Testis (tissue), 3 donors: ENCODE measurements around the gene CHD8. TPM values are rescaled to one million over a fixed set of nuclear protein-coding genes. Genes with fewer than 3 reads are reported as not detected.
"Not testable (repeated sequence)": the region's sequence is repeated elsewhere in the genome, so short reads cannot be mapped to it uniquely, and the experiment has no call there.

Experiments used
- DNase-seq: peaks from one replicate; pipeline ENCODE4 v3.0.0-alpha.2; 2019
- H3K27ac ChIP-seq, 2 donors: fragments of 200-600 bp; sonication (generic); one replicate each; pipeline ENCODE4 v1.5.1; 2019
- H3K27me3 ChIP-seq: fragments of 200-600 bp; sonication (generic); one replicate; pipeline ENCODE4 v1.5.1; 2019
- H3K36me3 ChIP-seq: fragments of 200-600 bp; sonication (generic); one replicate; pipeline ENCODE4 v1.5.1; 2017; ENCODE audit warnings: low read depth; ENCODE audit errors: missing control alignments
- H3K4me1 ChIP-seq: fragments of 200-600 bp; sonication (generic); one replicate; pipeline ENCODE4 v1.5.1; 2019
- H3K4me3 ChIP-seq, 2 donors: fragments of 200-600 bp; sonication (generic); one replicate each; pipeline ENCODE4 v1.5.1; 2017 to 2019
- H3K9me3 ChIP-seq: fragments of 200-600 bp; sonication (generic); one replicate; pipeline ENCODE4 v1.5.1; 2017
- POLR2A ChIP-seq: fragments of 450-650 bp; IDR thresholded peaks from one replicate; pipeline ENCODE4 v1.6.1; 2017; ENCODE audit warnings: antibody characterized with exemption, mild to moderate bottlenecking, moderate library complexity
- WGBS, 2 donors: methylation state at CpG; one replicate each; pipeline ENCODE4 v1.1.5; 2018; 5-methylcytosine and 5-hydroxymethylcytosine counted together
- intact Hi-C: fragments of 100-400 bp; cut with DNase I; formaldehyde crosslinking; loops from one replicate; pipeline ENCODE4 v1.15.1; 2023; ENCODE audit warnings: low total_unique reads
- polyA plus RNA-seq: library from polyadenylated mRNA; stranded (reverse); fragments of 350-450 nt; fragmentation: Illumina TruSeq; extraction: RNeasy Lipid Tissue Mini Kit (QIAGEN cat#74804); gene quantifications from one replicate; pipeline ENCODE4 v1.2.3, GENCODE V29; 2014; ENCODE audit warnings: low read depth, low replicate concordance; ENCODE audit not compliant: insufficient read depth
- total RNA-seq, 2 donors: library from RNA; depleted of rRNA; stranded (reverse); fragments of >200 nt; gene quantifications; one replicate each; pipeline ENCODE4 v1.2.3, GENCODE V29; 2016
- TF ChIP-seq, protein P1 (sequence below), 3 experiments: fragments of 450-650 bp in 2 of 3; fragments of 200-600 bp in 1 of 3; sonication (generic) in 1 of 3; IDR thresholded peaks; one replicate each; pipeline ENCODE4 v1.5.1; 2016 to 2019; ENCODE audit warnings: antibody characterized with exemption in 3 of 3, mild to moderate bottlenecking in 2 of 3, moderate library complexity in 1 of 3

CHD8 gene
- total and polyA plus RNA-seq, 3 donors from 2014 or later, result 67.3 to 87.4 (median 82.8) TPM

DNA sequence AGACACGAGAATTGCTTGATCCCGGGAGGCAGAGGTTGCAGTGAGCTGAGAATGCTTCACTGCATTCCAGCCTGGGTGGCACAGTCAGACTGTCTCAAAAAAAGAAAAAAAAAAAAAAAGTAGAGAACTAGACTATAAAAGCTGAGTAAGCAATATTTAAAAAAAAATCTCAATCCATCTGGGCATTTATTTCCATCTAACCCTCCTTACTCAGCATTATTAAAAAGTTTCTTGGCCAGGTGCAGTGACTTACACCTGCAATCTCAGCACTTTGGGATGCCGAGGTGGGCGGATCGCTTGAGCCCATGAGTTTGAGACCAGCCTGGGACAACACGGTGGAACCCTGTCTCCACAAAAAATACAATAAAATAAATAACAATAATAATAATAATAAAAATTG, 76.6 kb downstream of the CHD8 start:
- Histone ChIP-seq H3K4me3 (no peak overlapping the region), H3K9me3 (no peaks in the 10 kb centered on the region), H3K27me3 (no peaks in the 10 kb centered on the region), H3K36me3 (no peaks in the 10 kb centered on the region), H3K27ac (no peak overlapping the region), H3K4me1 (peaks cover 16% of the 10 kb centered on the region)
- DNase-seq, result no peak
- 89 to 92% methylated on average over 6 of the region's 6 CpGs for WGBS, 2 donors
- intact Hi-C loops, result no loop called here
- TF ChIP-seq, protein P1, sequence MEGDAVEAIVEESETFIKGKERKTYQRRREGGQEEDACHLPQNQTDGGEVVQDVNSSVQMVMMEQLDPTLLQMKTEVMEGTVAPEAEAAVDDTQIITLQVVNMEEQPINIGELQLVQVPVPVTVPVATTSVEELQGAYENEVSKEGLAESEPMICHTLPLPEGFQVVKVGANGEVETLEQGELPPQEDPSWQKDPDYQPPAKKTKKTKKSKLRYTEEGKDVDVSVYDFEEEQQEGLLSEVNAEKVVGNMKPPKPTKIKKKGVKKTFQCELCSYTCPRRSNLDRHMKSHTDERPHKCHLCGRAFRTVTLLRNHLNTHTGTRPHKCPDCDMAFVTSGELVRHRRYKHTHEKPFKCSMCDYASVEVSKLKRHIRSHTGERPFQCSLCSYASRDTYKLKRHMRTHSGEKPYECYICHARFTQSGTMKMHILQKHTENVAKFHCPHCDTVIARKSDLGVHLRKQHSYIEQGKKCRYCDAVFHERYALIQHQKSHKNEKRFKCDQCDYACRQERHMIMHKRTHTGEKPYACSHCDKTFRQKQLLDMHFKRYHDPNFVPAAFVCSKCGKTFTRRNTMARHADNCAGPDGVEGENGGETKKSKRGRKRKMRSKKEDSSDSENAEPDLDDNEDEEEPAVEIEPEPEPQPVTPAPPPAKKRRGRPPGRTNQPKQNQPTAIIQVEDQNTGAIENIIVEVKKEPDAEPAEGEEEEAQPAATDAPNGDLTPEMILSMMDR (IDR thresholded peaks at IDR 0.05), result no peak

DNA sequence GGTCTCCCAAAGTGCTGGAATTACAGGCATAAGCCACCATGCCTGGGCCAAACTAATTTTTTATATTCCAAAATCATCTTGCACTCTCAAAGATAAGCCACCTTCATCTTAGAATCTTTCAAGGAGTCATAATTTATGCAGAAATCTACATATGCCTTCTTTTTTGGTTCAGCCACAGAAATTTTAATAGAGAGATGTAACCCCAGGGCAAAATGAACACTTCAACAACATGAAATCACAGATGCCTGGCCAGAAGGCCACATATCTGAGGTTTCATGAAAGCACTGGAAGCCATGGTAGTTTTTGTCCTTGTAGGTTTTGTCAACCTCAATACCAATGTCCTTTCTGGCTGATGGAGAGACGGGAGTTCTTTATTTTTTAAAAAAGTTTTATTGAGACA, 81.9 kb downstream of the CHD8 start:
- DNase-seq, result no peak
- TF ChIP-seq POLR2A, result no peak
- TF ChIP-seq, protein P1 (IDR thresholded peaks at IDR 0.05), result no peak
- Histone ChIP-seq H3K27me3 (no peaks in the 10 kb centered on the region), H3K4me3 (no peak overlapping the region), H3K27ac (no peak overlapping the region), H3K9me3 (no peaks in the 10 kb centered on the region), H3K36me3 (no peaks in the 10 kb centered on the region), H3K4me1 (peaks cover 10% of the 10 kb centered on the region)
- intact Hi-C loops, result no loop called here
- WGBS, 2 donors, result 55 to 90% methylated on average over 1 of the region's 1 CpG

DNA sequence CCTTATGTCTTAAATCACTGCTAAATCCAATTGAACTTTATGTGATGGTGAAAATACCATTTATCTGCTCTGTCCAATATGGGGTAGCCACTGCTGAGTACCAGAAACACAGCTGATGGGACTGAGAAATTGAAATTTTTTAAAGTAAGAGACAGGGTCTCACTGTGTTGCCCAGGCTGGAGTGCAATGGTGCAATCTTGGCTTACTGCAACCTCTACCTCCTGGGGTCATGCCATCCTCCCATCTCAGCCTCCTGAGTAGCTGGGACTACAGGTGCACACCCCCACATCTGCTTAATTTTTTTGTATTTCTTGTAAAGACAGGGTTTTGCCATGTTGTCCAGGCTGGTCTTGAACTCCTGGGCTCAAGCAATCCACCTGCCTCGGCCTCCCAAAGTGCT, 83.1 kb downstream of the CHD8 start:
- H3K36me3 ChIP-seq, intact Hi-C loops: not testable (repeated sequence)

GRCh38 chr14:21369949-21370679, 85.8 kb downstream of the CHD8 start:
- Histone ChIP-seq H3K4me1 (peaks cover 7% of the 10 kb centered on the region), H3K36me3 (no peaks in the 10 kb centered on the region), H3K4me3 (no peak overlapping the region), H3K27ac (no peak overlapping the region), H3K9me3 (no peaks in the 10 kb centered on the region), H3K27me3 (no peaks in the 10 kb centered on the region)
- TF ChIP-seq, protein P1 (IDR thresholded peaks at IDR 0.05), result no peak
- TF ChIP-seq POLR2A, result no peak
- intact Hi-C loops, result no loop called here
- 72 to 79% methylated on average over 4 of the region's 4 CpGs for WGBS, 2 donors
- DNase-seq, result no peak

More for the DNA sequence above, 83.1 kb downstream of the CHD8 start:
- H3K4me3 ChIP-seq, H3K27ac ChIP-seq, DNase-seq, H3K27me3 ChIP-seq, H3K9me3 ChIP-seq: not testable (repeated sequence)
- WGBS, 2 donors, result 96 to 100% methylated on average over 1 of the region's 1 CpG
- peaks cover 10% of the 10 kb centered on the region for H3K4me1 ChIP-seq

DNA sequence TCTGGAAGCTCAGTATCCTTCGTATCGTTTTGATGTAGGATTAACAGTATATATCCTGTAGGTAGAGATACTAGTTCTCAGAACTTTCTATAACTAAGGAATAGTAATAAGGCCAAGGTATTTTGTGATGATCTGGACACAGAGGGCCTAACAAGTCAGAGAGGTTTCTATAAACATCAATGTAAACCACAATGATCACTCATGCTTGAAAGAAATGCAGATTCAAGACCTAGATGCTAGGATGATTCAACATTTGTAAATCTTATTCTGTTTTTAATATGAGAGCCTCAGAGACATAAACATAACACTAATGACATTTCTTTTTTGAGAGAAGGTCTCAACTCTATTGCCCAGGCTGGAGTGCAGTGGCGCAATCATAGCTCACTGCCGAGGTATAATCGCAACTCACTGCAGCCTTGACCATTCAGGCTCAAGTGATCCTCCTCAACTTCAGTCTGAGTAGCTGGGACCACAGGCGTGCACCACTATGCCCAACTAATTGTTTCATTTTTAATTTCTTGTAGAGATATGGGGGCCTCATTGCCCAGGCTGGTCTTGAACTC, 88.3 kb downstream of the CHD8 start:
- no peaks in the 10 kb centered on the region for H3K36me3 ChIP-seq
- intact Hi-C loops, result no loop called here
- WGBS, 2 donors, result 93 to 99% methylated on average over 6 of the region's 6 CpGs
- H3K4me3 ChIP-seq, result no peak overlapping the region
- H3K27ac ChIP-seq, result no peak overlapping the region
- no peak for TF ChIP-seq POLR2A
- TF ChIP-seq, protein P1 (IDR thresholded peaks at IDR 0.05), result no peak
- H3K4me1 ChIP-seq, result no peaks in the 10 kb centered on the region
- no peaks in the 10 kb centered on the region for H3K9me3 ChIP-seq
- DNase-seq, result no peak
- no peaks in the 10 kb centered on the region for H3K27me3 ChIP-seq
